Fibroblast of lung (primary cell): ENCODE data around the gene SLCO1B3.

Experiments used
- EZH2 ChIP-seq: IDR thresholded peaks from 2 replicates; pipeline ENCODE4 v1.5.1; 2012; ENCODE audit warnings: low read length, control low read depth, mild to moderate bottlenecking; ENCODE audit errors: missing control alignments
- TF ChIP-seq, protein P1 (sequence below), 2 donors: IDR thresholded peaks in 1 of 2; conservative IDR thresholded peaks in 1 of 2; 1 replicate in 1 of 2; 2 replicates in 1 of 2; pipeline ENCODE4 v1.5.1; 2011 to 2012; ENCODE audit warnings: low read length in 2 of 2, control low read depth in 1 of 2, inconsistent platforms in 1 of 2, low read depth in 1 of 2, mild to moderate bottlenecking in 1 of 2

DNA sequence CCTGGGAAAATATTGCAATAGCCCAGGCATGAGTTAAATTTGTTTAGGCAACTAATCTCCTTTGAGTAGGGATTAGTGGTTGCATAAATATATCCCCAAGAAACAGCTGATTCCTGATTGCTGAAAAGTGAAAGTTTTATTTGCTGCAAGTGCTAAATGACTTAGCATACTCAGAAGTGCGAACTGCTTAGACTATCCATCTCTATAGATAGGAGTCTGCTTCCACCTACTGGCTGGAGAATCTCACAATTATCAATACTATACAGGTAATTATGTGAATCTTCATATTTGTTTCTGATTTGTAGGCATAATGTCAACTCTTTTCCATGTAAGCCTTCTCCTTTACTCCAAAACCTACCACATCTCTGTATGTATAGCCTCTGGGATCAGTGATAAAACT lies 12.0 kb upstream of the SLCO1B3 start:
- TF ChIP-seq EZH2: no peak
- TF ChIP-seq, protein P1, sequence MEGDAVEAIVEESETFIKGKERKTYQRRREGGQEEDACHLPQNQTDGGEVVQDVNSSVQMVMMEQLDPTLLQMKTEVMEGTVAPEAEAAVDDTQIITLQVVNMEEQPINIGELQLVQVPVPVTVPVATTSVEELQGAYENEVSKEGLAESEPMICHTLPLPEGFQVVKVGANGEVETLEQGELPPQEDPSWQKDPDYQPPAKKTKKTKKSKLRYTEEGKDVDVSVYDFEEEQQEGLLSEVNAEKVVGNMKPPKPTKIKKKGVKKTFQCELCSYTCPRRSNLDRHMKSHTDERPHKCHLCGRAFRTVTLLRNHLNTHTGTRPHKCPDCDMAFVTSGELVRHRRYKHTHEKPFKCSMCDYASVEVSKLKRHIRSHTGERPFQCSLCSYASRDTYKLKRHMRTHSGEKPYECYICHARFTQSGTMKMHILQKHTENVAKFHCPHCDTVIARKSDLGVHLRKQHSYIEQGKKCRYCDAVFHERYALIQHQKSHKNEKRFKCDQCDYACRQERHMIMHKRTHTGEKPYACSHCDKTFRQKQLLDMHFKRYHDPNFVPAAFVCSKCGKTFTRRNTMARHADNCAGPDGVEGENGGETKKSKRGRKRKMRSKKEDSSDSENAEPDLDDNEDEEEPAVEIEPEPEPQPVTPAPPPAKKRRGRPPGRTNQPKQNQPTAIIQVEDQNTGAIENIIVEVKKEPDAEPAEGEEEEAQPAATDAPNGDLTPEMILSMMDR (conservative IDR thresholded peaks at IDR 0.05 in 1 of 2, IDR thresholded peaks at IDR 0.05 in 1 of 2; ENCODE audit: low read depth in 1 of 2, low read length in 2 of 2): peak in 1 of 2 donors; percentile 12
